Panc1 (cell line): ENCODE data around the gene PLCH2. TPM values are rescaled to one million over a fixed set of nuclear protein-coding genes. Genes with fewer than 3 reads are reported as not detected.

ENCODE experiments used
- ATAC-seq: fragments of 200-7000 bp; cut with Tn5 transposase; 2 replicates; pipeline ENCODE4 v1.9.1; 2020; ENCODE audit warnings: mild to moderate bottlenecking, moderate library complexity
- BruUV-seq: library from RNA; stranded (reverse); fragments of 400-500 nt; replicated peaks from 2 replicates; lab custom pipeline; 2021; lab: Mats Ljungman, UMichigan
- CTCF ChIA-PET: fragments of 300-600 bp; sonication (Branson Sonifier 250); formaldehyde crosslinking; loops from one replicate; lab custom pipeline; 2022; ENCODE audit warnings: antibody characterized with exemption; lab: Charles Lee
- POLR2A ChIA-PET: fragments of 300-600 bp; sonication (Branson Sonifier 250); formaldehyde crosslinking; loops from one replicate; lab custom pipeline; 2022; ENCODE audit warnings: antibody characterized with exemption; lab: Charles Lee
- DNase-seq: peaks from one replicate; pipeline ENCODE4 v3.0.0-alpha.2; 2010; ENCODE audit warnings: low read depth, low spot score
- H3K27ac ChIP-seq: 2 replicates; pipeline ENCODE4 v1.5.1; 2011; ENCODE audit warnings: mild to moderate bottlenecking, low read length, inconsistent platforms
- H3K27me3 ChIP-seq: fragments of 200-500 bp; sonication (Bioruptor generic); 2 replicates; pipeline ENCODE4 v1.6.0; 2014; ENCODE audit warnings: low read length, inconsistent platforms; ENCODE audit not compliant: control insufficient read depth, insufficient read depth
- H3K36me3 ChIP-seq: fragments of 200-500 bp; sonication (Bioruptor generic); 2 replicates; pipeline ENCODE4 v1.5.1; 2014; ENCODE audit warnings: inconsistent platforms, mild to moderate bottlenecking, low read length, moderate library complexity; ENCODE audit not compliant: control insufficient read depth, insufficient read depth
- H3K4me1 ChIP-seq: 2 replicates; pipeline ENCODE4 v1.5.1; 2011; ENCODE audit warnings: inconsistent platforms, mild to moderate bottlenecking, low read length, moderate library complexity; ENCODE audit not compliant: control insufficient read depth, insufficient read depth
- H3K4me3 ChIP-seq, 2 experiments: 2 replicates each; pipeline ENCODE4 v1.5.1; 2011 to 2012; ENCODE audit warnings: low read depth in 2 of 2, low read length in 2 of 2, mild to moderate bottlenecking in 2 of 2, inconsistent platforms in 1 of 2, moderate library complexity in 1 of 2
- H3K9me3 ChIP-seq: fragments of 200-500 bp; sonication (Bioruptor generic); 2 replicates; pipeline ENCODE4 v1.5.1; 2014; ENCODE audit warnings: low read depth, mild to moderate bottlenecking, inconsistent platforms, low read length, moderate library complexity; ENCODE audit not compliant: control insufficient read depth, insufficient read depth
- POLR2AphosphoS5 ChIP-seq: IDR thresholded peaks from 2 replicates; pipeline ENCODE4 v1.6.1; 2012; ENCODE audit warnings: mild to moderate bottlenecking, low read depth, low read length, moderate library complexity
- REST ChIP-seq, 2 experiments: IDR thresholded peaks; 2 replicates each; pipeline ENCODE4 v1.6.1; 2011 to 2012; ENCODE audit warnings: low read depth in 2 of 2, control low read depth in 1 of 2, low read length in 1 of 2, mild to moderate bottlenecking in 1 of 2, moderate library complexity in 1 of 2; ENCODE audit not compliant: insufficient read depth in 1 of 2
- SIN3A ChIP-seq: IDR thresholded peaks from 2 replicates; pipeline ENCODE4 v1.6.1; 2012; ENCODE audit warnings: low read depth, mild to moderate bottlenecking, low read length, moderate library complexity, borderline replicate concordance; ENCODE audit not compliant: insufficient read depth
- TCF7L2 ChIP-seq: IDR thresholded peaks from 2 replicates; pipeline ENCODE4 v1.6.1; 2011; ENCODE audit warnings: mild to moderate bottlenecking, low read depth, low read length, inconsistent platforms
- in situ Hi-C: cut with HindIII; loops from 2 replicates; pipeline ENCODE4 v1.10.0; 2016; ENCODE audit warnings: low sequenced_read_pairs, low pct_unique_long_range_greater_than_20kb
- intact Hi-C: fragments of 100-400 bp; cut with micrococcal nuclease; formaldehyde crosslinking; loops from one replicate; pipeline ENCODE4 v1.10.0; 2022; ENCODE audit not compliant: unreplicated experiment
- total RNA-seq: library from RNA; stranded (reverse); gene quantifications from one replicate; pipeline ENCODE4 v1.2.1, GENCODE V29; 2021; ENCODE audit not compliant: unreplicated experiment
- TF ChIP-seq, protein P1 (sequence below): fragments of 450-650 bp; IDR thresholded peaks from 2 replicates; pipeline ENCODE4 v1.5.1; 2017; ENCODE audit warnings: mild to moderate bottlenecking

PLCH2 gene
- total RNA-seq, 1 experiment from 2014 or later, result 41.2 TPM

DNA sequence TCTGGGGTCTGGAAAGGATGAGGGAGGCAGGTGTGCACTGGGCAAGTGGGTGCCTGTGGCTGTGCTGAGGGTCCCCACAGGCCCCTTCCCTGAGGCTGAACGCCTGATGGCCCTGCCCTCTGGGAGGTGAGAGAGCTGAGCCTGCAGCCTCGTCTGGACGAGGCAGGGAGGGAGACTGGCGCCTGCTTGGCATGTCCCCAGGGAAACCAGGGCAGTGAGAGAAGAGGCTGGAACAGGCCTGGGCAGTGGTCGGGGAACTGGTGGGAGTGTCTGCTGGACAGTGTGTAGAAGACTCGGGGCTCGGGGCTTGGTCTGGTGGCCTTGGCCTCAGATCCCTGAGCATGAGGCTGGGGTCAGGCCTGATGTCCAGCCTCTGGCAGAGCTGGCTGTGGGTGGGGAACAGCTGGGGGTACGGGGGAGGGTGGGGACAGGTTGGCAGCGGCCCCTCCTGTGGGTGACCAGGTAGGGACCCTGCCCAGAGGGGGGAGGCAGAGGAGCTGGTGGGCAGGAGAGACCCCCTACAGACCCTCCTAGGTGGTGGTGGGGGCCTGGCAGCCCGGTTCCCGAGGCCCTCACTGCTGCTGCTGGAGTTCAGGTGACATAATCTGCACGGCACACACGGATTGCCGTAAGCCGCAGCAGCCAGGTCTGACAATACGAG, 30.8 kb upstream of the PLCH2 start:
- POLR2A ChIA-PET, result no interaction called here

GRCh38 chr1:2445823-2446215, 30.3 kb upstream of the PLCH2 start:
- no peaks in the 10 kb centered on the region for H3K27me3 ChIP-seq
- ATAC-seq (no peak), DNase-seq (no peak)
- intact Hi-C loops, result no loop called here
- no peaks in the 10 kb centered on the region for H3K9me3 ChIP-seq
- peak overlapping the region in 1 of 2 experiments; percentile 39; a peak in 2 of 4 replicates for H3K4me3 ChIP-seq
- no TSS peak for BruUV-seq
- TF ChIP-seq POLR2AphosphoS5, result no peak
- TF ChIP-seq, protein P1, sequence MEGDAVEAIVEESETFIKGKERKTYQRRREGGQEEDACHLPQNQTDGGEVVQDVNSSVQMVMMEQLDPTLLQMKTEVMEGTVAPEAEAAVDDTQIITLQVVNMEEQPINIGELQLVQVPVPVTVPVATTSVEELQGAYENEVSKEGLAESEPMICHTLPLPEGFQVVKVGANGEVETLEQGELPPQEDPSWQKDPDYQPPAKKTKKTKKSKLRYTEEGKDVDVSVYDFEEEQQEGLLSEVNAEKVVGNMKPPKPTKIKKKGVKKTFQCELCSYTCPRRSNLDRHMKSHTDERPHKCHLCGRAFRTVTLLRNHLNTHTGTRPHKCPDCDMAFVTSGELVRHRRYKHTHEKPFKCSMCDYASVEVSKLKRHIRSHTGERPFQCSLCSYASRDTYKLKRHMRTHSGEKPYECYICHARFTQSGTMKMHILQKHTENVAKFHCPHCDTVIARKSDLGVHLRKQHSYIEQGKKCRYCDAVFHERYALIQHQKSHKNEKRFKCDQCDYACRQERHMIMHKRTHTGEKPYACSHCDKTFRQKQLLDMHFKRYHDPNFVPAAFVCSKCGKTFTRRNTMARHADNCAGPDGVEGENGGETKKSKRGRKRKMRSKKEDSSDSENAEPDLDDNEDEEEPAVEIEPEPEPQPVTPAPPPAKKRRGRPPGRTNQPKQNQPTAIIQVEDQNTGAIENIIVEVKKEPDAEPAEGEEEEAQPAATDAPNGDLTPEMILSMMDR, result no peak
- no peak for TF ChIP-seq REST (IDR thresholded peaks at IDR 0.05; ENCODE audit: insufficient read depth in 1 of 2, low read depth in 2 of 2, low read length in 1 of 2)
- TF ChIP-seq SIN3A, result no peak
- TF ChIP-seq TCF7L2, result no peak
- H3K27ac ChIP-seq, result peak overlapping the region; percentile 96
- in situ Hi-C loops, result no loop called here
- POLR2A ChIA-PET, result no interaction called here
- CTCF ChIA-PET, result no interaction called here
- H3K4me1 ChIP-seq, result peaks cover 78% of the 10 kb centered on the region
- no peaks in the 10 kb centered on the region for H3K36me3 ChIP-seq

More for the DNA sequence above, 30.8 kb upstream of the PLCH2 start:
- DNase-seq (no peak), ATAC-seq (no peak)
- CTCF ChIA-PET, result no interaction called here
- peaks cover 75% of the 10 kb centered on the region for H3K4me1 ChIP-seq
- peak overlapping the region; percentile 46 to 73; a peak in 3 of 4 replicates for H3K4me3 ChIP-seq
- BruUV-seq, result no TSS peak
- no peak for TF ChIP-seq POLR2AphosphoS5
- TF ChIP-seq, protein P1, result no peak
- TF ChIP-seq TCF7L2, result no peak
- TF ChIP-seq REST (IDR thresholded peaks at IDR 0.05; ENCODE audit: insufficient read depth in 1 of 2, low read depth in 2 of 2, low read length in 1 of 2), result no peak
- no peaks in the 10 kb centered on the region for H3K27me3 ChIP-seq
- in situ Hi-C loops, result no loop called here
- H3K27ac ChIP-seq, result peak overlapping the region; percentile 96
- intact Hi-C loops, result no loop called here
- H3K36me3 ChIP-seq, result no peaks in the 10 kb centered on the region
- no peaks in the 10 kb centered on the region for H3K9me3 ChIP-seq
